Epithelial cell of prostate (primary cell): ENCODE measurements around the gene WDR3.

Experiments used
- DNase-seq: peaks from one replicate; pipeline ENCODE4 v3.0.0-alpha.2; 2011; ENCODE audit warnings: low read depth, low spot score
- H3K27ac ChIP-seq: fragments of 450-650 bp; 2 replicates; pipeline ENCODE4 v1.5.1; 2017; ENCODE audit warnings: mild to moderate bottlenecking

The WDR3 gene

DNA sequence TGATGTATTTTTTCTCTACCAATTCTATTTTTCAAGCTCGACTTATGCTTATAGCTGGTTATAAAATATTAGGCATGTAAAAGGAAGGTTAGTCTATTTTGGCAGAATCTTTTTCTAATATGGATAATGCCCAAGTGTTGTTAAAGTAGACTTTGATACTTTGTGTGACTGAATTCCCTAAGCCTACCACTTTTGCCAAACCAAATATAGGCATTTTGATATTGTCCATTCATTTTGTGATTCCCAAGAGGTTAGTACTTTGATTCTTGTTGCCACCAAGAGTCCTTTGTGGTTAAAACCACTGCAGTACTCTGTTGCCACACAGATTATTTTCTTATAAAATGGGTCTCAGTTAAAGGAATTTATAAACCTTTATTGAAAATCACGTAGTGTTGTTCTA is 4.2 kb downstream of the WDR3 start:
- no peak overlapping the region for H3K27ac ChIP-seq
- no peak for DNase-seq

GRCh38 chr1:117942293-117942692 is 12.8 kb downstream of the WDR3 start:
- no peak overlapping the region for H3K27ac ChIP-seq
- DNase-seq: no peak

DNA sequence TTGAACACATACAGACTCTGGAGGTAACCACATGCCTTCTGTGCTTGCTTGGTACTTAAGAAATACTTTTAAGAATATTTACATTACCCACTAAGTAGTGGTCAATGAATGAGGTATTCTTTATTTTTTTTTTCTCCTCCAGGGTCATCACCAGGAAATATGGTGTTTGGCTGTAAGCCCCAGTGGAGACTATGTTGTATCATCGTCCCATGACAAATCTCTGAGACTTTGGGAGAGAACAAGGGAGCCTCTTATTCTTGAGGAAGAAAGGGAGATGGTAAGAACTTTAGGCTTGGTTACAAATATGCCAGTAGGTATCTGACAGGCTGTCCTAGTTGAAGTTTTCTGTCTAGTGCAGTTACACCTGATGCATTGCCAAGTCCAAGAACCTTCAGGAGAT is 22.8 kb downstream of the WDR3 start:
- H3K27ac ChIP-seq: no peak overlapping the region
- DNase-seq: no peak

DNA sequence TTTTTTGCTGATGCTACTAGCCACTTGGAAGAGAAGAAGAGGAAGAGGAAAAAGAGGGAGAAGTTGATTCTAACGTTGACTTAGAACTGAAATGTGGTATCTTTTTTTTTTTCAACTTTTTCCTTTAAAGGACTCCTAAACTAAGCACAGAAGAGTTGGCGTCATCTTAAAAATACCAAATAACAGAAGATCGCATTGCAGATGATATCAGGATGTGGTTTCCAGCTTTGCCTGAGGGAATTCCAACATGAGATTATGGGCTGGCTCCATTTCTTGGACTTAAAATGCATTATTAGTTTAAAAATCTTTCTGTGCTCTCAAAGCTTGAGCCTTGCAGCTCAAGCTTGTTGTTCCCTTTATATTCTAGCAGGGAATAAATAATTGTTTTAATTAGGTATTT is 29.8 kb downstream of the WDR3 start:
- H3K27ac ChIP-seq: no peak overlapping the region
- DNase-seq: no peak

DNA sequence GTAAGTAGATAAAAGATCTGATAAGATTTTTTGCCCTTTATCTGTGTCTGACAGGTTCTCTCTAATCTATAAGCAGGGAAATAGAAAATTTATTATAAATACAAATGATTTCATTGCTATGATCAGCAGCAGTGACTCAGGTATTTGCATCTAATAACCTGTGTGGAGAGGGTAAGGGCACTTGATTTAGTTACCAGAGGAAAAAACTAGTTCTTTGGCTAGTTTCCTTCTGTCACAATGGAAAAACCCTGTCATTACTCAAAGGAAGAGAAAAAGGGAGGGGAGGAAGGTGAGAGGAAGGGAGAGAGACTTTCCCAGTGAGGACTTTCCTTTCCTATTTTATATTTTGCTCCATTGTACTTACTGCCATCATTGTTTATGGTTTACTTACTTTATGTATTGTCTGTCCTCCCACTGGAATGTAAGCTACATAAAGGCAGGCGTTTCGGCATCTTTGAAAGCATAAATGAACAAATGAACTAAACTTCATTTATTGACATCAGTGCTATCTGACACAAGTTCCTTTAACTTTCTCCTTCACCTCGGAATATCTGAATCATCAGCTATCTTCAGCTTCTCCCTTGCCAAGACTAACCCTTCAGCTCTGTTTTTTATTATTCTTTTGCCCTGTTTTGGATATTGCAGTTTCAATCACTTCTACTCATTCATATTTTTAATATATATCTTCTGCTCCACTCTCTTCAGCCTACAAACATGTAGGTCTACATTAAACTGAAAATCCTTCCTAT is 34.9 kb downstream of the WDR3 start:
- no peak overlapping the region for H3K27ac ChIP-seq
- no peak for DNase-seq

GRCh38 chr1:117967477-117967876 is 37.9 kb downstream of the WDR3 start:
- no peak overlapping the region for H3K27ac ChIP-seq
- no peak for DNase-seq

DNA sequence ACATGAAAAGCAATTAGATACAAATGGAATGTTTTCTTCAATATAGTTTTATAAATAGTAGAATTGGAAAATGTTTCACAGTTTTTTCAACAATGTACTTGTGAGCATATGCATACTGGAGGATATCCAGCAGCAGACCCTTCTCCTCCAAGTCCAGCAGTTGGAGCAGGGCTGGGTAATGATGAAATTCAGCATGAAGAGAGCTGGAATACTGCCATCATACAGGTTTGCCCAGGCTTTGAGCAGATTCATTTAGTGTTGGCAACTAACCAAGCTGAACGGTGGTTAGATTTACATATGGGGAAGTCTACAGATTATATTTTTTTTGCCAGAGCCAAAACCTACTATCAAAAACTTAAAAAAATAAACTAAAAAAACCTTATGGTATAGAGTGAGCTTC is 38.3 kb downstream of the WDR3 start:
- peak; percentile 36 for DNase-seq
- H3K27ac ChIP-seq: no peak overlapping the region

- no peak overlapping the region for H3K27ac ChIP-seq
- DNase-seq: no peak
Measured at GRCh38 chr1:117970252-117970651, 40.7 kb downstream of the WDR3 start.

- no peak for DNase-seq
- H3K27ac ChIP-seq: no peak overlapping the region
Measured at GRCh38 chr1:117971777-117972176, 42.2 kb downstream of the WDR3 start.

DNA sequence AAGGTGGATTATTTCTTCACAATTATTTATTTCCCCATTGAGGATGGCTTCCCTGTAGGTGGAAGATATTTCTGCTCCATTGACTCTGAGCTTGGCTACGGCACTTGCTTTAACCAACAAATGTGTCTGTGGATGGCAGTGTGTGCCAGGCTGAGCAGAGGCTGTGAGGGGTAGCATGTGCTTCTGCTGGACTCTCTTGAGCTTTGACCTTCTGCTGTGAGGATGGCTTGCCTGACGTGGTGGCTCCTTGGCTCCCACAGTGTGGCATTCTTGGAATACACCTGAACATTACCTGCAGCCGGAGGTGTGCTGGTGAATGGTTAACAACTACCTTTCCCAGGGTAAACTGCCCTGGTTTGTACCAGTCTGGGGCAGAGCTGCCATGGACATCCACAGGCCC is 46.8 kb downstream of the WDR3 start:
- no peak overlapping the region for H3K27ac ChIP-seq
- no peak for DNase-seq

DNA sequence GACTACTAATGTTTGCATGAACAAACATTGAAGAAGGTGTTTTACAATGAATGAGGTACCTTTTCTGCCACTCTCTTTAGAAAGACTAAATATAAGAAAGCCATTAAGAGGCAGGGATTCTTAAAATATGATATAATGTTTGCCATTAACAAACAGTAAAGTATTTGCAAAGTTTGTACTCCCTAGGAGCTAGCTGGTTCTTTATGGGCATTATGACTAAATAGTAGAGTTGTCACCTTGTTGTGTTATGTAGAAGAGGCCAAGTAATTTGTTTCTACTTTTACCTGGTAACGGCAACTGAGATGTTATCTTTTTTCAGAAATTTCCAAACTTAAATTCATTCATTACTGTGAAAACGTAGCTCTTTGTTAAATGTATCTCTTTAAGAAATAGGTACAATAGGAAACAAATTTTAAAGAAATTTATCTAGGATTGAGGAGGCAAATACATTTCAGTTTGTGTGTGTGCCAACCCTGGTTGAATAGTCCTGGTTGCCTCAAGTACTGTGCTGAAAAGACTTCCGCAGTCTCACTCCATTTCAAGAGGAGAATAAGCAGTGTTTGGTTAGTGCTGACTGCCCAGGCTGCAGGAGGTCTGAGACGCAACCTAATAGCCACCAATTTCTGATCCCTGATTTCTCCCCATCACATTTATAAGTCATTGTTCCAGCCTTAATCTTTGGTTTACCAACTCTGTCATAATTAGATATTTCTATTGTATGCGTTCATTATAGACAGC is 52.1 kb downstream of the WDR3 start:
- no peak overlapping the region for H3K27ac ChIP-seq

GRCh38 chr1:117985239-117985638 is 55.7 kb downstream of the WDR3 start:
- no peak for DNase-seq
- H3K27ac ChIP-seq: no peak overlapping the region

More for the DNA sequence above, 52.1 kb downstream of the WDR3 start:
- no peak for DNase-seq

GRCh38 chr1:117985973-117986372 is 56.4 kb downstream of the WDR3 start:
- no peak overlapping the region for H3K27ac ChIP-seq
- DNase-seq: no peak

DNA sequence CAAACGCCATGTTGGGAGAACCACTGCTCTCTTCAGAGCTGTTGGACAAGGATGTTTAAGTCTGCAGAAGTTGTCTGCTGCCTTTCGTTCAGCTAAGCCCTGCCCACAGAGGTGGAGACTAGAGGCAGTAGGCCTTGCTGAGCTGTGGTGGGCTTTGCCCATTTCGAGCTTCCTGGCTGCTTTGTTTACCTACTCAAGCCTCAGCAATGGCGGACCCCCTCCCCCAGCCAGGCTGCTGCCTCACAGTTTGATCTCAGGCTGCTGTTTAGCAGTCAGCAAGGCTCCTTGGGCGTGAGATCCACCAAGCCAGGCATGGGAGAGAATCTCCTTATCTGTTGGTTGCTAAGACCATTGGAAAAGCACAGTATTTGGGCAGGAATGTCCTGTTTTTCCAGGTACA is 74.8 kb downstream of the WDR3 start:
- DNase-seq: no peak
- H3K27ac ChIP-seq: no peak overlapping the region

DNA sequence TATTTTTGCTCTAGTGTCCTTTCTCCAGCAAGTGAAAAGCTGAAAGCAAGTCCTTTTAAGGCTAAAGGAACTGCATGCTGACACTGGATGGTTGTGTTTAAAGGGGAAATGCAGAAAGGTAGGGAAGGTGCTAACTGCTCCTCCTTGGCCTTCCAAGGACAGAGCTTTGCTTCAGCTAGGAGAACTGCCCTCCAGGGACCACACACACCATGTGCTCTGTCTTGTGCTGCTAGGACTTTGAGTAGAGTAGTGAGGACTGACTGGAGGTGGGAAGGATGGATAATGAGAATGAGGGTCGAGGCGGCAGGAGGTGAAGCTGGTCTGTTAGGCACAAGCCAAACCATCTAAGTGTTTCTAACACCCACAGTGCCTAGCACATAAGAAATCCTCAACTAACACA is 77.9 kb downstream of the WDR3 start:
- no peak overlapping the region for H3K27ac ChIP-seq
- no peak for DNase-seq

DNA sequence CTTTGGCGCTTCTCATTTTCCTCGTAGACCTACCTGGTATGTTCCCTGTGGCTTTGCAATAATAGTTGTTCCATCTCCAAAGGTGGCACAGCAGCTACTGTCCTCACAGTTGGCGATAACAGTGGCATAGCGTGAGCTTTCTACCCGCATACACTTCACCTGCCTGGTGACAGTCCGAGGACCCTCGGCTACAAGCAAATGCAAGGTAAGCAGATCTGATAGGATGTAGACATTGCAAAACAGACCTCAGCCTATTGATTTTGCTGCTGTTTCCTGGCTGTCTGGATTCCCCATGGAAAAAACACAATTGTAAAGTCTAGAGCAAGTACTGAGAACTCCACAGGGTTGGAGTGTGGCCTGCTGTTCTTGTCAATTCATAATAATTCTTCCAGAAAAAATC is 78.5 kb downstream of the WDR3 start:
- no peak for DNase-seq
- H3K27ac ChIP-seq: no peak overlapping the region

DNA sequence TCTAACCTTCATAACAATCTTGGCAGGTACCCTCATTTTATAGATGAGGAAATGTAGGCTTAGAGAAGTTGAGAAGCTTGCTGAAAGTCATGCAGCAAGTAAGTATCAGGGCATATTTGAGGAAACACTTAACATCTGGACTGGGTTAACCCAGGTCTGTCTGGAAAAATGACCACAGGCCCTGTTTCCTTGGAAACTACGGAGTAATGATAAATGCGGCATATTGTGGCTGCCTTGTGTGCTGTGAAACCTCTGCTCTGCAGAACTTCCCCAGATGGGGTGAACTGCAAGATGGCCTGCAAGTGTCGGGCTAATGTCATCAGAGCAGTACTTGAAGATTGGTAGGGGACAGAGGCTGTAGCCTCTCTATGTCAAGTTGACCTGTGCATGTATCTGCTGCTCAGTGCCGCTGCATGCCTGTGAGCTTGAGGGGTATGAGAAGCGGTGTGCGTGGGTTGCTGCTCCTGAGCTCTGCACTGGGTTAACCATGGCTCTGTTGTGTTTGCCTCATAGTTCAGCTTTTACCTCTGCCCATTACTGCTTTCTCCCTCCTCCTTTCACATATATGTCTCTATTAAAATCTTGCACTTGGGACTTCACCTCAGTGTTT is 83.1 kb downstream of the WDR3 start:
- no peak overlapping the region for H3K27ac ChIP-seq
- DNase-seq: no peak

DNA sequence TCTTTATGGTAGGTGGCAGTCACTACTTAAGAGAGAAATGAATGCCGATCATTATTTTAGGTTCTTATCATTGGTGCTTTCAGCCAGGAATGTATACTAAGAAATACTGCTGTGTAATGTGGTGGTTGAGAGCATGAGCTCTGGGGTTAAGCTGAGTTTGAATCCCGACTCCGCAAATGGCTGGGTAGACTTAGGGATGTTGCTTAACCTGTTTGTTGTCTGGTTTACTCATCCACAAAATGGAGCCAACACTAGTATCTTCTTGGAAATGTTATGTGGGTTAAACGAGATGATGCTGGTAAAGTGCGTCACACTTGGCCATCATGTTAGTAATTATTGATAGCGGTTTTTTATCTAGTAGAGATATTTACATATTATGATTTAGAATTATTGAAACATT is 83.8 kb downstream of the WDR3 start:
- no peak overlapping the region for H3K27ac ChIP-seq
- no peak for DNase-seq

- no peak overlapping the region for H3K27ac ChIP-seq
- DNase-seq: no peak
Measured at GRCh38 chr1:118013938-118014337, 84.4 kb downstream of the WDR3 start.
